ENCODE measurements around the gene RAB41. TPM values are rescaled to one million over a fixed set of nuclear protein-coding genes. Genes with fewer than 3 reads are reported as not detected.

The RAB41 gene
- total and polyA plus RNA-seq, 2 of the 13 experiments (the other 11 are each of a cell fraction or from before 2014, with no cell fraction given): not detected

DNA sequence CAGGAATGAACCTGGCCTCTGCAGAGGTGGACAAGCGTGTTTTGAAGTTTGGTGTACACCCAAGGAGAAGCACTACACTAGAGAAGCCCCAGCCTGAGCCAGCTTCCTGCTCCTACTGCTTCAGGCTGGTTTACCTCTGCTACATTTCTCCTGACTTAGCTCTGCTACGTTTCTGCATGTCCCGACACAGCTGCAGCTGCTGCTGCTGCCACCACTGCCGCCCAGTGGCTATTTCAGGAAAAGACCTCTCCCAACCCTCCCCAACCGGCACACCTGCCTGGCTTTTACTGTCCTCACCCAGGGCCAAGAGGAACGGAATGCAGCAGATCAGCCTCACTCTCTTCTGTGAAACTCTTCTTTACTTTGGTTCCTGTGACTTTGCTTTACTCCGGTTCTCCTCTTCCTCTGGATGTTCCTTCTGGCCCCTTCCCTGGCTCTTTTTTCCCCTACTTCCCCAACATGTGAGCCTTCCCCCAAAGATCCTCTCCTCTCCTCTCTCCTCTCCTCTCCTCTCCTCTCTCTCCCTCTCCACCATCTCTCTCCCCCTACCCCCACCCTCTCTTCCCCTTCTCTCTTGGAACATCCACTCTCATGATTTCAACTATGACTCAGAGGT lies 18.9 kb upstream of the RAB41 start:
- POLR2A ChIA-PET: no interaction called here
- intact Hi-C loops (cut with micrococcal nuclease; ENCODE audit: unreplicated experiment): loop anchor here (1.0 kb wide), 1 partner anchor 66 kb away; no protein-coding TSS in a partner anchor

DNA sequence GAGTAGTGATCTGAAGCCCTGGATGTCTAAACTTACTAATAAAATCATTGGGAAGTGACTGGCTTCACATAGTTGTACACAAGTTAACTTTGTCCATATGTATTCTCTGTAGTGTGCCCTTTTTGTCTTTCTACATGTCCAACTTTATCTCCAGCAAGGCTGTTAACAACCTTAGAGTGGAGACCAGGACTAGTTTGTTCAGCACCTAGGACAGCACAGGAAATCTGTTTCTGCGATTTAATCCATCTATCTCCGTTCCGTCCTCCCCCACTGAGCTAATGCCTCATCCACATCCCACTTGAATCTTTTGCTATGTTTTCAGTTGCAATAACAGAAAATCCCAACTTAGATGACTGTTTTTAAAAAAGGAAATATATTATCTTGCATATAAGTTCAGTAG lies 17.2 kb upstream of the RAB41 start:
- no peaks in the 10 kb centered on the region for H3K79me2 ChIP-seq (ENCODE audit: insufficient read depth, low read length)
- intact Hi-C loops (cut with micrococcal nuclease; ENCODE audit: unreplicated experiment): no loop called here
- TF ChIP-seq, protein P1, sequence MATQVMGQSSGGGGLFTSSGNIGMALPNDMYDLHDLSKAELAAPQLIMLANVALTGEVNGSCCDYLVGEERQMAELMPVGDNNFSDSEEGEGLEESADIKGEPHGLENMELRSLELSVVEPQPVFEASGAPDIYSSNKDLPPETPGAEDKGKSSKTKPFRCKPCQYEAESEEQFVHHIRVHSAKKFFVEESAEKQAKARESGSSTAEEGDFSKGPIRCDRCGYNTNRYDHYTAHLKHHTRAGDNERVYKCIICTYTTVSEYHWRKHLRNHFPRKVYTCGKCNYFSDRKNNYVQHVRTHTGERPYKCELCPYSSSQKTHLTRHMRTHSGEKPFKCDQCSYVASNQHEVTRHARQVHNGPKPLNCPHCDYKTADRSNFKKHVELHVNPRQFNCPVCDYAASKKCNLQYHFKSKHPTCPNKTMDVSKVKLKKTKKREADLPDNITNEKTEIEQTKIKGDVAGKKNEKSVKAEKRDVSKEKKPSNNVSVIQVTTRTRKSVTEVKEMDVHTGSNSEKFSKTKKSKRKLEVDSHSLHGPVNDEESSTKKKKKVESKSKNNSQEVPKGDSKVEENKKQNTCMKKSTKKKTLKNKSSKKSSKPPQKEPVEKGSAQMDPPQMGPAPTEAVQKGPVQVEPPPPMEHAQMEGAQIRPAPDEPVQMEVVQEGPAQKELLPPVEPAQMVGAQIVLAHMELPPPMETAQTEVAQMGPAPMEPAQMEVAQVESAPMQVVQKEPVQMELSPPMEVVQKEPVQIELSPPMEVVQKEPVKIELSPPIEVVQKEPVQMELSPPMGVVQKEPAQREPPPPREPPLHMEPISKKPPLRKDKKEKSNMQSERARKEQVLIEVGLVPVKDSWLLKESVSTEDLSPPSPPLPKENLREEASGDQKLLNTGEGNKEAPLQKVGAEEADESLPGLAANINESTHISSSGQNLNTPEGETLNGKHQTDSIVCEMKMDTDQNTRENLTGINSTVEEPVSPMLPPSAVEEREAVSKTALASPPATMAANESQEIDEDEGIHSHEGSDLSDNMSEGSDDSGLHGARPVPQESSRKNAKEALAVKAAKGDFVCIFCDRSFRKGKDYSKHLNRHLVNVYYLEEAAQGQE (IDR thresholded peaks at IDR 0.05; ENCODE audit: borderline replicate concordance in 1 of 2, low read depth in 1 of 2, low read length in 2 of 2): peak in 1 of 2 experiments; percentile 82
- no peak for TF ChIP-seq ZZZ3 (CRISPR knock-in tag; IDR thresholded peaks at IDR 0.05; ENCODE audit: borderline replicate concordance)
- TF ChIP-seq ADNP (CRISPR knock-in tag; IDR thresholded peaks at IDR 0.05): no peak
- TF ChIP-seq ATRX (CRISPR knock-in tag; IDR thresholded peaks at IDR 0.05; ENCODE audit: borderline replicate concordance): no peak
- no peak overlapping the region for H3K27ac ChIP-seq (ENCODE audit: extremely low read length, insufficient read depth, low read length)
- no TSS peak for BruUV-seq (replicated peaks)
- ChIA-PET CTCF (ENCODE audit: low intra/inter-chr PET ratio, low total read pairs) (no interaction called here), POLR2A (no interaction called here)
- no peak overlapping the region for H3K4me2 ChIP-seq (ENCODE audit: low read depth, low read length)
- in situ Hi-C loops (cut with HindIII; ENCODE audit: extremely low pct_ligation_motif_present, low pct_unique_long_range_greater_than_20kb): loop anchor here (10.0 kb wide), 1 partner anchor 60 kb away; no protein-coding TSS in a partner anchor
- DNase-seq (ENCODE audit: low spot score) (no peak), ATAC-seq (no peak), FAIRE-seq (no peak)
- WGBS (ENCODE audit: low lambda C conversion rate): 58% methylated on average over 3 of the region's 3 CpGs
- no peaks in the 10 kb centered on the region for H4K20me1 ChIP-seq (ENCODE audit: insufficient read depth, low read length)
- H3K4me1 ChIP-seq (ENCODE audit: insufficient read depth, low read length): no peaks in the 10 kb centered on the region
- H3K36me3 ChIP-seq (replicated peaks in 1 of 2; ENCODE audit: control insufficient read depth in 1 of 2, insufficient read depth in 2 of 2, low read length in 2 of 2): no peaks in the 10 kb centered on the region
- H3K9me3 ChIP-seq (ENCODE audit: low read length): no peaks in the 10 kb centered on the region
- no peak overlapping the region for H3K9ac ChIP-seq (ENCODE audit: insufficient read depth, low read depth, low read length)
- no peak overlapping the region for H3K4me3 ChIP-seq (replicated peaks in 1 of 3; ENCODE audit: insufficient read depth in 1 of 3, low read depth in 2 of 3, low read length in 3 of 3)
- no peak overlapping the region for H2AFZ ChIP-seq (ENCODE audit: low read length)
- H3K27me3 ChIP-seq (ENCODE audit: control insufficient read depth in 1 of 2, insufficient read depth in 2 of 2, low read length in 2 of 2): no peaks in the 10 kb centered on the region

More for the DNA sequence above, 18.9 kb upstream of the RAB41 start:
- Histone ChIP-seq H3K27me3 (ENCODE audit: control insufficient read depth in 1 of 2, insufficient read depth in 2 of 2, low read length in 2 of 2) (no peaks in the 10 kb centered on the region), H2AFZ (ENCODE audit: low read length) (no peak overlapping the region), H3K4me3 (replicated peaks in 1 of 3; ENCODE audit: insufficient read depth in 1 of 3, low read depth in 2 of 3, low read length in 3 of 3) (no peak overlapping the region), H3K79me2 (ENCODE audit: insufficient read depth, low read length) (no peaks in the 10 kb centered on the region), H3K9ac (ENCODE audit: insufficient read depth, low read depth, low read length) (no peak overlapping the region), H3K9me3 (ENCODE audit: low read length) (no peaks in the 10 kb centered on the region), H3K36me3 (replicated peaks in 1 of 2; ENCODE audit: control insufficient read depth in 1 of 2, insufficient read depth in 2 of 2, low read length in 2 of 2) (no peaks in the 10 kb centered on the region), H4K20me1 (ENCODE audit: insufficient read depth, low read length) (no peaks in the 10 kb centered on the region), H3K27ac (ENCODE audit: extremely low read length, insufficient read depth, low read length) (no peak overlapping the region), H3K4me1 (ENCODE audit: insufficient read depth, low read length) (no peaks in the 10 kb centered on the region), H3K4me2 (ENCODE audit: low read depth, low read length) (no peak overlapping the region)
- 0% methylated on average over 4 of the region's 7 CpGs for WGBS (ENCODE audit: low lambda C conversion rate)
- ATAC-seq: peak; percentile 97
- in situ Hi-C loops (cut with HindIII; ENCODE audit: extremely low pct_ligation_motif_present, low pct_unique_long_range_greater_than_20kb): loop anchor here (10.0 kb wide), 1 partner anchor 58 kb away; no protein-coding TSS in a partner anchor
- BruUV-seq (replicated peaks): no TSS peak
- FAIRE-seq: peak; percentile 26
- CTCF ChIA-PET (ENCODE audit: low intra/inter-chr PET ratio, low total read pairs): interaction anchor here (2.7 kb wide), 1 partner anchor 66 kb away, joined by 17 read pairs; no protein-coding TSS in a partner anchor
- peak; percentile 23 for DNase-seq (ENCODE audit: low spot score)
- no peak for TF ChIP-seq ETV5 (CRISPR knock-in tag; IDR thresholded peaks at IDR 0.05; ENCODE audit: borderline replicate concordance)
- TF ChIP-seq RAD21 (CRISPR knock-in tag; IDR thresholded peaks at IDR 0.05): peak; percentile 52
- TF ChIP-seq SMC3 (IDR thresholded peaks at IDR 0.05; ENCODE audit: low read length): peak; percentile 56
- TF ChIP-seq, protein P2, sequence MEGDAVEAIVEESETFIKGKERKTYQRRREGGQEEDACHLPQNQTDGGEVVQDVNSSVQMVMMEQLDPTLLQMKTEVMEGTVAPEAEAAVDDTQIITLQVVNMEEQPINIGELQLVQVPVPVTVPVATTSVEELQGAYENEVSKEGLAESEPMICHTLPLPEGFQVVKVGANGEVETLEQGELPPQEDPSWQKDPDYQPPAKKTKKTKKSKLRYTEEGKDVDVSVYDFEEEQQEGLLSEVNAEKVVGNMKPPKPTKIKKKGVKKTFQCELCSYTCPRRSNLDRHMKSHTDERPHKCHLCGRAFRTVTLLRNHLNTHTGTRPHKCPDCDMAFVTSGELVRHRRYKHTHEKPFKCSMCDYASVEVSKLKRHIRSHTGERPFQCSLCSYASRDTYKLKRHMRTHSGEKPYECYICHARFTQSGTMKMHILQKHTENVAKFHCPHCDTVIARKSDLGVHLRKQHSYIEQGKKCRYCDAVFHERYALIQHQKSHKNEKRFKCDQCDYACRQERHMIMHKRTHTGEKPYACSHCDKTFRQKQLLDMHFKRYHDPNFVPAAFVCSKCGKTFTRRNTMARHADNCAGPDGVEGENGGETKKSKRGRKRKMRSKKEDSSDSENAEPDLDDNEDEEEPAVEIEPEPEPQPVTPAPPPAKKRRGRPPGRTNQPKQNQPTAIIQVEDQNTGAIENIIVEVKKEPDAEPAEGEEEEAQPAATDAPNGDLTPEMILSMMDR (CRISPR knock-in tag; IDR thresholded peaks at IDR 0.05): peak; percentile 80
- peak; percentile 78 for TF ChIP-seq STAG1 (CRISPR knock-in tag; IDR thresholded peaks at IDR 0.05)
- no peak for TF ChIP-seq ZMYM4 (CRISPR knock-in tag; IDR thresholded peaks at IDR 0.05)
